GM12873 (cell line): ENCODE measurements around the gene AFAP1.

Experiments used
- TF ChIP-seq, protein P1 (sequence below): IDR thresholded peaks from 2 replicates; pipeline ENCODE4 v1.5.1; 2012; ENCODE audit warnings: low read depth, mild to moderate bottlenecking, moderate library complexity, low read length, control low read depth; ENCODE audit not compliant: insufficient read depth; ENCODE audit errors: missing control alignments

Gene AFAP1

DNA sequence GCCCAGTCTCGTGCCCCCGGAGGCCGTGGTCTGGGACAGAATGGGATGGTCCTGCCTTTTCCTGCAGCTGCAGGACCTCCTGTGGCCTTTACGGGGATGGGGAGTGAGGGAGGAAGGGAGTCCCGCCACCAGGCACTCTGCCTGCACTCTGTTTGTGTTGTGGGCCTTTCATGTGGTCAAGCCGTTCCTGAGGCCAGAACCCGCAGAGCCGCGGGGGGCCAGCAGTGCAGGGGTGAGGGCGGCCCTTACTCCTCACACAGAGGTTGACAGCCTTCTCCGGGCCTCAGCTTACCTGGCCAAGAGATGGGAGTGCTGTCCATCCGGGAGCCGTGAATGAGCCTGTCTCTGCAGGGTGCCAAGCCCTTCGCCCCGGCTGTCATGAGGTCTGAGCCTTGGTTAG is 230.7 kb downstream of the AFAP1 start:
- TF ChIP-seq, protein P1, sequence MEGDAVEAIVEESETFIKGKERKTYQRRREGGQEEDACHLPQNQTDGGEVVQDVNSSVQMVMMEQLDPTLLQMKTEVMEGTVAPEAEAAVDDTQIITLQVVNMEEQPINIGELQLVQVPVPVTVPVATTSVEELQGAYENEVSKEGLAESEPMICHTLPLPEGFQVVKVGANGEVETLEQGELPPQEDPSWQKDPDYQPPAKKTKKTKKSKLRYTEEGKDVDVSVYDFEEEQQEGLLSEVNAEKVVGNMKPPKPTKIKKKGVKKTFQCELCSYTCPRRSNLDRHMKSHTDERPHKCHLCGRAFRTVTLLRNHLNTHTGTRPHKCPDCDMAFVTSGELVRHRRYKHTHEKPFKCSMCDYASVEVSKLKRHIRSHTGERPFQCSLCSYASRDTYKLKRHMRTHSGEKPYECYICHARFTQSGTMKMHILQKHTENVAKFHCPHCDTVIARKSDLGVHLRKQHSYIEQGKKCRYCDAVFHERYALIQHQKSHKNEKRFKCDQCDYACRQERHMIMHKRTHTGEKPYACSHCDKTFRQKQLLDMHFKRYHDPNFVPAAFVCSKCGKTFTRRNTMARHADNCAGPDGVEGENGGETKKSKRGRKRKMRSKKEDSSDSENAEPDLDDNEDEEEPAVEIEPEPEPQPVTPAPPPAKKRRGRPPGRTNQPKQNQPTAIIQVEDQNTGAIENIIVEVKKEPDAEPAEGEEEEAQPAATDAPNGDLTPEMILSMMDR, result no peak
